ENCODE measurements around the gene RIT2.

DNA sequence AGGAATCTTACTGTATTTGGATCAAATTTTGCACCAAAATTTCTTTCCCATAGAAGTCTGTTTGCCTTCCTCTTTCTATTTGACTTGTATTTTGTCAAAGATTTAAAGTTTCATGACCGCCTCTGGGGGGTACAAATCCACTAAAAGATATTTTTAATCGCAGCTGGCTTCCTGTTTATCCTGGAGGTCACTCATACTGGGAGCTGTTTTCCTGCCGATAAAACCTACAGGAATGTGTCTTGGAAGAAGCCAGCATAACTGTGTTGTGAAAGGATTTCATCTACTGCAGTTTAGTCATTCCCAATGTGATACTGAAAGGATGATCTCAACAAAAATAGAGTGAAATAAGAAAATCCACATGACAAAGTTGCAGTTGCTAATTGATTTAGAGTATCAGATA lies 184.0 kb downstream of the RIT2 start:
- TF ChIP-seq, protein P1, sequence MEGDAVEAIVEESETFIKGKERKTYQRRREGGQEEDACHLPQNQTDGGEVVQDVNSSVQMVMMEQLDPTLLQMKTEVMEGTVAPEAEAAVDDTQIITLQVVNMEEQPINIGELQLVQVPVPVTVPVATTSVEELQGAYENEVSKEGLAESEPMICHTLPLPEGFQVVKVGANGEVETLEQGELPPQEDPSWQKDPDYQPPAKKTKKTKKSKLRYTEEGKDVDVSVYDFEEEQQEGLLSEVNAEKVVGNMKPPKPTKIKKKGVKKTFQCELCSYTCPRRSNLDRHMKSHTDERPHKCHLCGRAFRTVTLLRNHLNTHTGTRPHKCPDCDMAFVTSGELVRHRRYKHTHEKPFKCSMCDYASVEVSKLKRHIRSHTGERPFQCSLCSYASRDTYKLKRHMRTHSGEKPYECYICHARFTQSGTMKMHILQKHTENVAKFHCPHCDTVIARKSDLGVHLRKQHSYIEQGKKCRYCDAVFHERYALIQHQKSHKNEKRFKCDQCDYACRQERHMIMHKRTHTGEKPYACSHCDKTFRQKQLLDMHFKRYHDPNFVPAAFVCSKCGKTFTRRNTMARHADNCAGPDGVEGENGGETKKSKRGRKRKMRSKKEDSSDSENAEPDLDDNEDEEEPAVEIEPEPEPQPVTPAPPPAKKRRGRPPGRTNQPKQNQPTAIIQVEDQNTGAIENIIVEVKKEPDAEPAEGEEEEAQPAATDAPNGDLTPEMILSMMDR (IDR thresholded peaks at IDR 0.05 in 8 of 11, conservative IDR thresholded peaks at IDR 0.05 in 3 of 11) = no peak
- TF ChIP-seq POLR2A (IDR thresholded peaks at IDR 0.05) = no peak

Measured in spleen (tissue), 7 donors.